ENCODE results near the gene ABHD12B. TPM values are rescaled to one million over a fixed set of nuclear protein-coding genes. Genes with fewer than 3 reads are reported as not detected.

Gene ABHD12B
- total RNA-seq, 4 donors from 2014 or later, result 0.32 to 7.9 (median 2.5) TPM; not detected in 1

- in situ Hi-C loops (cut with MboI; ENCODE audit: low pct_ligation_motif_present in 1 of 4, low pct_unique_long_range_greater_than_20kb in 1 of 4, low sequenced_read_pairs in 3 of 4) (no loop called here), intact Hi-C loops (cut with DNase I; ENCODE audit: low total_unique reads) (no loop called here)
- no peak for DNase-seq
- TF ChIP-seq POLR2AphosphoS5 (IDR thresholded peaks at IDR 0.05) (no peak), EP300 (IDR thresholded peaks at IDR 0.05; ENCODE audit: low read depth) (no peak), POLR2A (IDR thresholded peaks at IDR 0.05) (no peak)
- TF ChIP-seq, protein P1, sequence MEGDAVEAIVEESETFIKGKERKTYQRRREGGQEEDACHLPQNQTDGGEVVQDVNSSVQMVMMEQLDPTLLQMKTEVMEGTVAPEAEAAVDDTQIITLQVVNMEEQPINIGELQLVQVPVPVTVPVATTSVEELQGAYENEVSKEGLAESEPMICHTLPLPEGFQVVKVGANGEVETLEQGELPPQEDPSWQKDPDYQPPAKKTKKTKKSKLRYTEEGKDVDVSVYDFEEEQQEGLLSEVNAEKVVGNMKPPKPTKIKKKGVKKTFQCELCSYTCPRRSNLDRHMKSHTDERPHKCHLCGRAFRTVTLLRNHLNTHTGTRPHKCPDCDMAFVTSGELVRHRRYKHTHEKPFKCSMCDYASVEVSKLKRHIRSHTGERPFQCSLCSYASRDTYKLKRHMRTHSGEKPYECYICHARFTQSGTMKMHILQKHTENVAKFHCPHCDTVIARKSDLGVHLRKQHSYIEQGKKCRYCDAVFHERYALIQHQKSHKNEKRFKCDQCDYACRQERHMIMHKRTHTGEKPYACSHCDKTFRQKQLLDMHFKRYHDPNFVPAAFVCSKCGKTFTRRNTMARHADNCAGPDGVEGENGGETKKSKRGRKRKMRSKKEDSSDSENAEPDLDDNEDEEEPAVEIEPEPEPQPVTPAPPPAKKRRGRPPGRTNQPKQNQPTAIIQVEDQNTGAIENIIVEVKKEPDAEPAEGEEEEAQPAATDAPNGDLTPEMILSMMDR (IDR thresholded peaks at IDR 0.05), result no peak
- no peak overlapping the region for H3K27ac ChIP-seq
- 41 to 70% methylated on average over 2 to 7 of the region's 7 CpGs for WGBS, 2 donors (ENCODE audit: low coverage in 1 of 2)
- H3K27me3 ChIP-seq, result peaks cover 25% of the 10 kb centered on the region
- peaks cover 0 to 8% (median 3%) of the 10 kb centered on the region in 4 donors for H3K4me1 ChIP-seq
- H3K9me3 ChIP-seq, result no peaks in the 10 kb centered on the region
- no peak overlapping the region for H3K4me3 ChIP-seq
- H3K36me3 ChIP-seq, result no peaks in the 10 kb centered on the region
These were observed 3.7 kb downstream of the ABHD12B start for GRCh38 chr14:50875359-50876070.

DNA sequence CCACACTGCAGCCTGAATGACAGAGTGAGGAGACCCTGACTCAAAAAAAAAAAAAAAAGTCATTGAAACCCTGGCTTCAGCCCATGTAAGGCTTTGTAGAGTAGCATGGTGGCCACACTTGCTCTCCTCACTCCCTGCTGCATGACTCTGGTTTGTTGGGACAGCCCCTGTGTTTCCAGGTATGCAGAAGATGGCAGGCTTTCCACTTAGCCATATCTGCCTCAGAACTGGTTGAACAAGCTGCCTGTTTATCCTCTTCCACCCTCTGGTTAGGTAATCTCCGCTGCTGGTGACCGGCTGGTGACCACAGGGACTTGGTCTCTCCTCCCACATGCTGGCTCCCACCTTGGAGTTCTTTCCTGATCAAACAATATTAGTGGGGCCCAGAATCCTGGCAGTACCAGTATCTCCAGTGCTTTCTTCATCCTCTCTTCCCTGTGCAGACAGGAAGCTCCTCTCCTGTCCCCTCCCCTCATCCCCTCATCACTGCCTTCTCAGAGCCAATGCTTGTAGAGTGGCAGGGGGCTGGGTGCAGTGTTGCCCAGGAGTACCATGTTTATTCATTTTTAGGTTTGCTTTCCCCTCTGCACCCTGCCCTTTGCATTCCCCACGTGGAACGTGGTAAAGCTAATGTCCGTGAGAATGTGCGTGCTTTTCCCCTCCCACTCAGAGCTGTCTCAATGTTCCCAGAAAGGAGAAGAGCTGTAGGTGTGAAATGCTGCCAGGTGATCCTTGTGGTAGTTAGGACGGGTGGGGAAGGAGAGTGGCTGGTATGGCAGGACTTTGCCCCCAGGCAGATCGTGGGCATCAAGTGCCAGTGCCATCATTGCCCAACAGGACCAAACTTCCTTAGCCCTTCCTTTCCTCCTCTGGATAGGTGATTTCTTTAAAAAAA, 11.3 kb downstream of the ABHD12B start:
- in situ Hi-C loops (cut with MboI; ENCODE audit: low pct_ligation_motif_present in 1 of 4, low pct_unique_long_range_greater_than_20kb in 1 of 4, low sequenced_read_pairs in 3 of 4) (no loop called here), intact Hi-C loops (cut with DNase I; ENCODE audit: low total_unique reads) (no loop called here)
- H3K27me3 ChIP-seq, result no peaks in the 10 kb centered on the region
- no peak overlapping the region for H3K4me3 ChIP-seq
- peak; percentile 53 for DNase-seq
- 49 to 77% methylated on average over 6 to 8 of the region's 8 CpGs for WGBS, 2 donors (ENCODE audit: low coverage in 1 of 2)
- TF ChIP-seq, protein P1 (IDR thresholded peaks at IDR 0.05), result no peak
- TF ChIP-seq POLR2AphosphoS5 (IDR thresholded peaks at IDR 0.05), result peak in 1 of 3 donors; percentile 14
- peaks cover 0 to 6% (median 0%) of the 10 kb centered on the region in 4 donors for H3K4me1 ChIP-seq
- peak overlapping the region in 1 of 4 donors; percentile 31 for H3K27ac ChIP-seq
- H3K36me3 ChIP-seq, result no peaks in the 10 kb centered on the region
- no peaks in the 10 kb centered on the region for H3K9me3 ChIP-seq

- no peak overlapping the region for H3K27ac ChIP-seq
- H3K27me3 ChIP-seq, result no peaks in the 10 kb centered on the region
- H3K36me3 ChIP-seq, result no peaks in the 10 kb centered on the region
- no peak overlapping the region for H3K4me3 ChIP-seq
- whole genome bisulfite sequencing, 2 donors (ENCODE audit: low coverage in 1 of 2), result 43 to 60% methylated on average over 1 of the region's 1 CpG
- intact Hi-C loops (cut with DNase I; ENCODE audit: low total_unique reads), result no loop called here
- no peak for TF ChIP-seq EP300 (IDR thresholded peaks at IDR 0.05; ENCODE audit: low read depth)
- TF ChIP-seq, protein P1 (IDR thresholded peaks at IDR 0.05), result no peak
- TF ChIP-seq POLR2AphosphoS5 (IDR thresholded peaks at IDR 0.05), result no peak
- no peak for TF ChIP-seq POLR2A (IDR thresholded peaks at IDR 0.05)
- DNase-seq, result no peak
- no peaks in the 10 kb centered on the region for H3K9me3 ChIP-seq
- in situ Hi-C loops (cut with MboI; ENCODE audit: low pct_ligation_motif_present in 1 of 4, low pct_unique_long_range_greater_than_20kb in 1 of 4, low sequenced_read_pairs in 3 of 4), result no loop called here
- H3K4me1 ChIP-seq, result peaks cover 0 to 6% (median 0%) of the 10 kb centered on the region in 4 donors
These were observed 12.0 kb downstream of the ABHD12B start for GRCh38 chr14:50883827-50884197.

GRCh38 chr14:50887476-50887875, 15.6 kb downstream of the ABHD12B start:
- Histone ChIP-seq H3K4me3 (no peak overlapping the region), H3K9me3 (no peaks in the 10 kb centered on the region), H3K36me3 (no peaks in the 10 kb centered on the region), H3K27me3 (no peaks in the 10 kb centered on the region), H3K27ac (no peak overlapping the region), H3K4me1 (peaks cover 0 to 9% (median 0%) of the 10 kb centered on the region in 4 donors)
- in situ Hi-C loops (cut with MboI; ENCODE audit: low pct_ligation_motif_present in 1 of 4, low pct_unique_long_range_greater_than_20kb in 1 of 4, low sequenced_read_pairs in 3 of 4), result no loop called here
- TF ChIP-seq POLR2A (IDR thresholded peaks at IDR 0.05), result no peak
- no peak for TF ChIP-seq POLR2AphosphoS5 (IDR thresholded peaks at IDR 0.05)
- TF ChIP-seq, protein P1 (IDR thresholded peaks at IDR 0.05), result no peak
- TF ChIP-seq EP300 (IDR thresholded peaks at IDR 0.05; ENCODE audit: low read depth), result no peak
- DNase-seq, result no peak
- intact Hi-C loops (cut with DNase I; ENCODE audit: low total_unique reads), result no loop called here
